HG02610 (cell line): ENCODE results near the gene IBTK.
"Not testable (repeated sequence)": the region's sequence is repeated elsewhere in the genome, so short reads cannot be mapped to it uniquely, and the experiment has no call there.

Source experiments
- ATAC-seq: cut with Tn5 transposase; IDR thresholded peaks from one replicate; pipeline ENCODE4 v1.9.1; 2021; ENCODE audit warnings: mild to moderate bottlenecking, moderate library complexity; ENCODE audit not compliant: unreplicated experiment

IBTK gene, protein sequence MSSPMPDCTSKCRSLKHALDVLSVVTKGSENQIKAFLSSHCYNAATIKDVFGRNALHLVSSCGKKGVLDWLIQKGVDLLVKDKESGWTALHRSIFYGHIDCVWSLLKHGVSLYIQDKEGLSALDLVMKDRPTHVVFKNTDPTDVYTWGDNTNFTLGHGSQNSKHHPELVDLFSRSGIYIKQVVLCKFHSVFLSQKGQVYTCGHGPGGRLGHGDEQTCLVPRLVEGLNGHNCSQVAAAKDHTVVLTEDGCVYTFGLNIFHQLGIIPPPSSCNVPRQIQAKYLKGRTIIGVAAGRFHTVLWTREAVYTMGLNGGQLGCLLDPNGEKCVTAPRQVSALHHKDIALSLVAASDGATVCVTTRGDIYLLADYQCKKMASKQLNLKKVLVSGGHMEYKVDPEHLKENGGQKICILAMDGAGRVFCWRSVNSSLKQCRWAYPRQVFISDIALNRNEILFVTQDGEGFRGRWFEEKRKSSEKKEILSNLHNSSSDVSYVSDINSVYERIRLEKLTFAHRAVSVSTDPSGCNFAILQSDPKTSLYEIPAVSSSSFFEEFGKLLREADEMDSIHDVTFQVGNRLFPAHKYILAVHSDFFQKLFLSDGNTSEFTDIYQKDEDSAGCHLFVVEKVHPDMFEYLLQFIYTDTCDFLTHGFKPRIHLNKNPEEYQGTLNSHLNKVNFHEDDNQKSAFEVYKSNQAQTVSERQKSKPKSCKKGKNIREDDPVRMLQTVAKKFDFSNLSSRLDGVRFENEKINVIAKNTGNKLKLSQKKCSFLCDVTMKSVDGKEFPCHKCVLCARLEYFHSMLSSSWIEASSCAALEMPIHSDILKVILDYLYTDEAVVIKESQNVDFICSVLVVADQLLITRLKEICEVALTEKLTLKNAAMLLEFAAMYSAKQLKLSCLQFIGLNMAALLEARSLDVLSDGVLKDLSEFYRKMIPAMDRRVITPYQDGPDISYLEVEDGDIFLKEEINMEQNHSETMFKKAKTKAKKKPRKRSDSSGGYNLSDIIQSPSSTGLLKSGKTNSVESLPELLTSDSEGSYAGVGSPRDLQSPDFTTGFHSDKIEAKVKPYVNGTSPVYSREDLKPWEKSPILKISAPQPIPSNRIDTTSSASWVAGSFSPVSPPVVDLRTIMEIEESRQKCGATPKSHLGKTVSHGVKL (N-terminal part only)

DNA sequence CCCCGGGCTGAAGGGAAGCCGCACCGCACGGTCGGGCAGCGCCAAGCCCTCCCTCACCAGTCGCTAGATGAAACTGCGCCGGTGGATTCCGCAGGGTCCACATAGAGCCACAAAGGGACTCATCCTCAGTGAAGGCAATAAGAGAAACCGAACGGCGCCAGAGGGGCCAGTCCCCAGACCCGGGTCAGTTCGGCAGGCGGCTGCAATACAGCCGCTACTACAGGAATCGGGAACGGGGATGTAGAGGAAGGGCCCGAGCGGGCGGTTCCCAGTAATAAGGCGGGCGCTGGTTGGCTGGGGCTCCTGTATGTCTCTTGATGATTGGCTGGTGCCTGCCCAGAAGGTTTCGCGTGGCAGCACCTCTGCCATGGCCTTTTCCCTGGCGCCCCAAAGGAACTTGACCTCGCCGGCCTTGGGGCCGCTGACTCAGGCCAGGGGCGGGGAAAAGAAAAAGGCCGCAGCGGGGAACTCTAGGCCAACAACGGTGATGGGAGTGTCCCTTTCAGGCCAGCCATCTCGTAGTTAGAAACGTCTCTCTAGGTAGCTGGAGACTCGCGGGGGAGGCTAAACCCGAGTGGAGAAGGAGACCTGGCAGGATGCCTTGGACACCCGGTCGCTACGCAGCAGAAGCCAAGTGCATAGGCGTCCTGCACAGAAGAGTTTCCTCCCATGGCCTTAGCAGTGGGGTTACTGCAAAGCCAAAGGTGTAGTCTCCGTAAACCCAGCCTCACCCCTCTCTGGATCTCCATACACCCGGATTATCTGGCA lies at the start of gene IBTK:
Gene IBTK, minus strand, starts transcription at position 240 of the 768 bp plus-strand sequence. CDS start 7,258 bp downstream, outside the sequence.
- peak; percentile 91 for ATAC-seq

GRCh38 chr6:82283771-82284410 lies 36.3 kb upstream of the IBTK start:
- no peak for ATAC-seq

DNA sequence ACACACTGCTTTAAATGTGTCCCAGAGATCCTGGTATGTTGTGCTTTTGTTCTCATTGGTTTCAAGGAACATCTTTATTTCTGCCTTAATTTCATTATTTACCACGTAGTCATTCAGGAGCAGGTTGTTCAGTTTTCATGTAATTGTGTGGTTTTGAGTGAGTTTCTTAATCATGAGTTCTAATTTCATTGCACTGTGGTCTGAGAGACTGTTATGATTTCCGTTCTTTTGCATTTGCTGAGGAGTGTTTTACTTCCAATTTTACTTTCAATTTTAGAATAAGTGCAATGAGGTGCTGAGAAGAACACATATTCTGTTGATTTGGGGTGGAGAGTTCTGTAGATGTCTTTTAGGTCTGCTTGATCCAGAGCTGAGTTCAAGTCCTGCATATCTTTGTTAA lies 34.0 kb upstream of the IBTK start:
- ATAC-seq, result not testable (repeated sequence)

DNA sequence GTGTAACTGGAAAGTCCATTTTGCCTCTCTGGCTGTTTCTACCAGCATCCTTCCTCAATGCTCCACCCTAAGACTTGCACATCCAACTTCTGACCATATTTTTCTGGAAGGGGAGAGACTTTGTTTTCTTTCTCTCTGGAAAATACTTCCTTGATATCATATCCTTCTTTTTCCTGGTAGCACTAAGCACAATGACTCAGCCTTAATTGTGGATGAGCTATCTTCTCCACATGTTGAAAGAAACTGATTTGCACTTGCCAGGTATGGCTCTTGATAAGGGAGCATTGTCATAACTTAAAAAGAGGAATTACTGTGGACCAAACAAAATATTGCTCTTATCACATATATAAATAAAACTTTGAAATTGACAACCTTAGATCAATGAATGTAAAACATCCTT lies 30.1 kb upstream of the IBTK start:
- ATAC-seq, result no peak

DNA sequence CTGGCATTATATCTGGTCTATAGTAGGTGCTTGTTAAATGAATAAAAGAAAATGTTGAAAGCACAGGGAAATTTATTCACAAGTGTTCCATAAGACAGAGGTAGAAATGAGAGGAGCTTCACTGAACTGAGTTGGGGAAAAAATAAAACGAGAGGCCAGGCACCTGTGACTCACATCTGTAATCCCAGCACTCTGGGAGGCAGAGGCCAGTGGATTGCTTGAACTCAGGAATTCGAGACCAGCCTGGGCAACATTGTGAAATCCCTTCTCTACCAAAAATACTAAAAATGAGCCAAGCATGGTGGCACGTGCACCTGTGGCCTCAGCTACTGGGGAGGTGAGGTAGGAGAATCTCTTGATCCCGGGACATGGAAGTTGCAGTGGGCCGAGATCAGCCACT lies 28.1 kb upstream of the IBTK start:
- ATAC-seq, result no peak

DNA sequence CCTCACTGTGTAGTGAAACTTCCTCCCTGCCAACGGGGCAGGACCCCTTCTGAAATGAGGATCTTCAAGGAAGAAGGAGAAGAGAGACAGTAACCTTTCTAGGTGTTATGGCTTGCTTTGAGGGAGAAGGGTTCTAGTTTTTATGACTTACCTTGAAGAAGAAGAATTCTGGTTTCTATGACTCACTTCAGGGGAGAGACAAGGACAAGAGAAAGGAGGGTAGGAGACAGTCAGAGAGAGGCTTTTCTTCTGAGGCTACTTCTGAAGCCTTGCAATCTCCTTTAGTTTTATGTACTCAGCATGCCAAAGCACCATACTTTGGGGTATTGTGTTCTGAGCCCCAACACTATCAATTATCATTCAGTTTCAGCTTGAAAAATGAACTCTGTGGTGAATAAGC lies 25.8 kb upstream of the IBTK start:
- no peak for ATAC-seq

DNA sequence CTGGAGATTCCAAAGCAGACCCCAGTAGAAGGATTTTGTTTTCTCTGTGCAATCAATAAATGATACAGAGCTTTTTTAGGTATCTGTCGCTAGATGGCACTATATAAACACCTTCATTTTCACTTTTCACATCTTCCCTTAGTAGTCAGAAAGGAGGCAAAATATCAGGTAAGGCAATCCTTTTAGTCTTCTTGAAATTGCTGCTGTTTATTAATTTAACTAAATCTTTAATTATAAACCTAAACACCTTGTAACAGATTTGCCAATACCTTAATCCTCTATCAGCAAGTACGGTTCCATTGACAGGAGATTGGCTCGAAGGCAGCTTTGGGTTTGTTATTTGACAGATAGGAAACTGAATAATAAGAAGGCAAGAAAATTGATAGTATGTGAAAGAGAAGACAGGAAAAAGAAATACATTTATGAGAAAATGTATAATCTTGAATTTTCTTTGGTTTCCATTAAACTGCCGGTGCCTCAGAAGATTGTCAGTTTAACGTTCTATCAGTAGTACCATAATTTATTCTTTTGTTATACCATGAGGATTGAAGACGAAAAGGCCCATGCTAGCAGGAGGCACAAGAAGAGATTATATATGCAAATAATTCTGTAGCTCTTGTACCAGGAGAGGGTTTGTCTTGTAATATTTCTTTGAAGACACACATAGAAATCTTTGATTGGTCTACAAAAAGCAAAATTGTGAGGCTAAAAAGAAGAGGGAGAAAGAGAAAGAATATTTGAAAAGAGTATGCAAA lies 23.5 kb upstream of the IBTK start:
- ATAC-seq, result peak; percentile 56

DNA sequence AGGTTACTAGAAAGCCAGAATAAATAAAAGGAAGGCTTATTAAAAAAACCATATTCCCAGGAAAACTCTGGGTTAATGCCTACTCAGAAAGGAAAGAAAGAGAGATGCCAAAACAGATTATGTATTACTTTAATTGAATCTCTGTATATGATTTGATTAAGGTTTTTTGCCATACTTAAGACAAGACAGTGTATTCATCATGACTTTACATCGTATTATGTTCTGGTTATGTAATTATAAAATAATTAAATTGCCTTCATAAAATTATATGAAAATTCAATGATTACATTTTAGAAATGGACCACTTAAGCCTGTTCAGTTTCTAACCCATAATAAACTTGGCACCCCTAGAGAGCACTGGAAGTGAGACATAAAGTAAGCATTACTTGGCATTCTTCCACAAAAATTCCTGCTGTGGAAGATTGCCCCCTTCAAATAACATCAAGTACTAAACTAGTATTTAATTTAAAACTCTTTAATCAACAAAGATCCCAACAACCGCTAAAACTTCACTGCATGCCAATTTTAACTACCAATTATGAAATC lies 20.8 kb upstream of the IBTK start:
- no peak for ATAC-seq

GRCh38 chr6:82264824-82265223 lies 17.3 kb upstream of the IBTK start:
- ATAC-seq, result no peak

DNA sequence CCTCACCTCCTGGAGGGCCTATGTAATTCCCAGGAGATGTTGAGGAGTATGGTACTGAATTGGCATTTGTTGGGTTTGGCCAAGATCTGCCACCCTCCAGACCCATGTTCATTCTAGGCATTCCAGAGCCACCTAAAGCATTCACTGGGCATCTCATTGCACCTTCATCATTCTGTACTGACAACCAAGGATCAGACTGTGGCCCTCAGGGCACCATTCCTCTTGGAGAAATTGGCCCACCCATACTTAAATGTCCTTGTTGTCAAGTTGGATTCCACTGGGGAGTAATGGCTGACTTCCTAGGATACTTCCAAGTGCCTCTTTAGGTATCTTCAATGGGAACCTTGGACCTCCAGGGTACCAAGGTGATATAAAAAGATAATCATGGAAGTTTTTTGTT lies 16.8 kb upstream of the IBTK start:
- no peak for ATAC-seq

DNA sequence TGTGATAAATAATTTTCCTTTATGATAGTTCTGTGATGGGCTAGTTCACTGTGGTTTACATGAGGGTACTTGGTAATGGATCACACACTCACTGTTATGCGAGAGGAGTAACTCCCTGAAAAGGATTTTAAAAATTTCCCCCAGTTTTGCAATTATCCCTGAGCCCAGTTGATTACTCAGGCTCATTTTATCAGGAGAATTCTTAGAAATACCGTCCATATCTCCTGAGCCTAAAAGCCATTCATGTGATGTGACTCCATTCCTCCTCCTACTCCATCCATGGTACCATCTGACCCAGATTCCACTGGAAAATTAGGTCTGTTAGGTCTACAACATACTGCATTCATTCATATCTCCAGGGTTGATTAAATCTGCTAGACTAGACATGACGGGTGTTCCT lies 16.4 kb upstream of the IBTK start:
- no peak for ATAC-seq

- ATAC-seq, result no peak
Measured at GRCh38 chr6:82260997-82261732, 13.6 kb upstream of the IBTK start.

DNA sequence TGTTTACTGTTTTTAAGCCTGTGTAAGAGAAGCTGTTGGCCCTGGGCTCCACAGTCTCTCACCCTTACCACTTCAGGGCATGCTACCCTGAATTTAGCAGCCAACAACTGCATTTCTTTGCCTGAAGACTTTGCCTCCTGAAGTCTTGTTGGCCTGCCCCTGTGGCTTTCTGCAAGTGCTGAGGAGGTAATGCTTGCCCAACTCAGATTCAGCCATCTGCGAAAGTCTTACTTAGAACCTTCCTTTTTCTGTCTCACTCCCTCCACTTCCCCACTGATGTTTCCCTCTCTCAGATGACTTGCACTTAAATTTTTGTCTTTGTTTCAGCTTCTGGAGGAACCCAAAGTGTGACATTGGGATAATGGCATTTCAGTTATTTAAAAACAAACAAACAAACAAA lies 11.8 kb upstream of the IBTK start:
- ATAC-seq, result no peak

- ATAC-seq, result no peak
Measured at GRCh38 chr6:82257088-82257774, 9.7 kb upstream of the IBTK start.

- not testable (repeated sequence) for ATAC-seq
Measured at GRCh38 chr6:82254722-82255121, 7.2 kb upstream of the IBTK start.

GRCh38 chr6:82251942-82252341 lies 4.4 kb upstream of the IBTK start:
- ATAC-seq, result no peak

DNA sequence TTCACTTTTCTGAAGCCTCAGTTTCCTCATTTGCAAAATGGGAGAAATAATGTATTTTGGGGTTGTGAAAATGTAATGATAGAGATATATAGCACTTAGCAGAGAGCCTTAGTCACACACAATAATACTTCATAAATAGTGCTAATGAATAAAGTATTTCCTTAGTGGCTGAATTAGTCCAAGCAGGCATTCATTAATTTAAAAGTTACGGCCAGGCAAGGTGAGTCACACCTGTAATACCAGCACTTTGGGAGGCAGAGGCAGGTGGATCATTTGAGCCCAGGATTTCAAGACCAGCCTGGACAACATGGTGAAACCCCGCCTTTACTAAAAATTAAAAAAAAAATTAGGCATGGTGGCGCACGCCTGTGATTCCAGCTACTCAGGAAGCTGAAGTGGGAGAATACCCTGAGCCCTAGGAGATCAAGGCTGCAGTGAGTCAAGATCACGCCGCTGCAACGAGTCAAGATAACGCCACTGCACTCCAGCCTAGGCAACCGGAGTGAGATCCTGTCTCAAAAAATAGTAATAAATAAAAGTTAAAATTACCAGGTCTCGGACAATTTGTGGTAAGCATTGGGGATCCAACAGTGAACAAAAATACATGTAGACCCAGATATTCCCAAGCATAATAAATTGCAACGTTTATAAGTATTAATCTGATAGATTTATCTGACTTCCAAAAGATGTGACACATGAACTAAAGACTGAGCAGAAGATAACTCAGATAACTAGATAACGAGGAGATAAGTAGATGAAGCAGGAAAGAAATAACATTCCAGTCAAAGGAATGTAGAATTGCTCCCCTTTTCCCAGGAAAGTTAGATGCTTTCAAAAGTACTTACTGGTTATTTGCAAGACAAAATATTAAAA lies 2.1 kb upstream of the IBTK start:
- ATAC-seq, result no peak
